Nucleus accumbens (tissue), 56 donors: Measurements from ENCODE around the gene FOLR2.
"Not testable (repeated sequence)": the region's sequence is repeated elsewhere in the genome, so short reads cannot be mapped to it uniquely, and the experiment has no call there.

Experiments used
- DNase-seq, 56 donors: peaks; one replicate each; lab custom pipeline; 2025; lab: John Stamatoyannopoulos, UW

Gene FOLR2

DNA sequence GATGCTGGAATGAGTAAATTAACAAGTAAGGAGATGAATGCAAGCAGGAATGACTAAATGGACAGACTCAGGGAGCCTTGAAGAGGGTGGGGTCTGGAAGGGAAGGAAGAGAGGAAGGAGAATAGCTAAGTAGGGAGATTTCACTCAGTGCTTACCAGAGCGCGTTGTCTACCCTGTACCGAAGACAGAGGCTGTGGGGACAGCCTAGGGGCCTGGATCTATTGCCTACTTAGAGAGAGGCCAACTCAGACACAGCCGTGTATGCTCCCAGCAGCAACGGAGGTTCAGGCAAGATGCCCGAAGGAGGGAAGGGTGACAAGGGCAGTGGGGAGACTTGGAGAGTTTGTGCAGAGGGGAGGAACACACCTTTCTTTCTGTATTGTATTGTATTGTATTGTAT is at the start of gene FOLR2:
TSS of gene FOLR2 (plus strand) at position 157 of the 400 bp plus-strand sequence. CDS start 1,791 bp downstream, outside the sequence.
- DNase-seq, result no peak

DNA sequence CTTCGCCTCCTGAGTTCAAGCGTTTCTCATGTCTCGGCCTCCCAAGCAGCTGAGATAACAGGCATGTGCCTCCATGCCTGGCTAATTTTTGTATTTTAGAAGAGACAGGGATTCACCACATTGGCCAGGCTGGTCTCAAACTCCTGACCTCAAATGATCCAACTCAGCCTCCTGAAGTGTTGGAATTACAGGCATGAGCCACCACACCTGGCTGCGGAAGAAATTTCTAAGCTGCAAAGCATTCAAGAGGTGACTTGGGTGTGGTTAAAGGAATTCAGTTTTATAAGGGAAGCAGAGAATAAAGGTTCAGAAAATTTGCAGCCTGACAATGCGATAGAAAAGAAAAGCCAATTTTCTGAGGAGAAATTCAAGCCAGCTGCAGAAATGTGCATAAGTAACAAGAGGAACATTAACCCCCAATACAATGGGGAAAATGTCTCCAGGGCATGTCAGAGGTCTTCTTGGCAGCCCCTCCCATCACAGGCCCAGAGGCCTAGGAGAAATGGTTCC is 47.5 kb upstream of the FOLR2 start:
- not testable (repeated sequence) for DNase-seq

DNA sequence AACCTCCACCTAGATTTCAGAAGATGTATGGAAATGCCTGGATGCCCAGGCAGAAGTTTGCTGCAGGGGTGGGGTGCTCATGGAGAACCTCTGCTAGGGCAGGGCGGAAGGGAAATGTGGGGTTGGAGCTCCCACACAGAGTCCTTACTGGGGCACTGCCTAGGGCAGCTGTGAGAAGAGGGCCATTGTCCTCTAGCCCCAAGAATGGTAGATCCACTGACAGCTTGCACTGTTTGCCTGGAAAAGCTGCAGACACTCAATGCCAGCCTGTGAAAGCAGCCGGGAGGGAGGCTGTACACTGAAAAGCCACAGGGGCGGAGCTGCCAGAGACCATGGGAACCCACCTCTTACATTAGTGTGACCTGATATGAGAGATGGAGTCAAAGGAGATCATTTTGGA is 46.8 kb upstream of the FOLR2 start:
- peak in 30 of 56 donors; percentile 5 to 61 (median 33) for DNase-seq

DNA sequence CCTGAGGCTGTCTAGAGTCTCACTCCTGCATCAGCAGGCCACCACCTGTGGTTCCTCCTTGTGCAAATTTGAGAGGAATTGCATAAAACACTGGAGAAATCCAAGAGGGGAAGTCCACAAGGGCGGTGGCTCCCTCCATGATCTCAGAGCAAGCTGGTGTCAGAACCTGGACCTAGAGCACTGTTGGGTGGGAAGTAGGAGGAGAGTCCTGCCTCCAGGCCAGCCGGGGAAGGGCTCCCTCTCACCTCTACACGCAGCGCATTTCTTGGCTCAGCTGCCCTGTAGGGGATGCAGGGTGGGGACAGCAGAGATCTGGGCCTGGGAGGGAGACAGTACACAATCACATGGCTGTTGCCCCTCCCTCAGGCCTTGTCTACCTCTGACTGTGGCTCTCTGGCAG is 44.6 kb upstream of the FOLR2 start:
- not testable (repeated sequence) for DNase-seq

DNA sequence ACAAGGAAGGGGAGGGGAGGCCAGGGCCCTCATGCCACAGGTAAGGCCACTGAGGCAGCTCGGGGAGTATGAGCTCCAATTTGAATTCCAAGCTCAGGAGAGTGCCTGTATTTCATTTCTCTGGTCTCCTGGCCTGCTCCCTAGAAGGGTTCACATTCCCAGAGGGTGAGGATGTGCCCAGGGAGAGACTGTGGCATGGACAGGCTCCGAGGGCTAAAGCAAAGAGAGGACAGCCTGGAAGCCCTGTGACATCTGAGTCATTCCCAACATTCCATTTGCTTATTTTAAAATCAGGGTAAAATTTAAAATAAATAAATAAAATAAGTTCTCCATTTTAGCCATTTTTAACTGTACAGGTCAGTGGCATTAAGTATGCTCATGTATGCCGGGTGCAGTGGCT is 43.3 kb upstream of the FOLR2 start:
- no peak for DNase-seq

DNA sequence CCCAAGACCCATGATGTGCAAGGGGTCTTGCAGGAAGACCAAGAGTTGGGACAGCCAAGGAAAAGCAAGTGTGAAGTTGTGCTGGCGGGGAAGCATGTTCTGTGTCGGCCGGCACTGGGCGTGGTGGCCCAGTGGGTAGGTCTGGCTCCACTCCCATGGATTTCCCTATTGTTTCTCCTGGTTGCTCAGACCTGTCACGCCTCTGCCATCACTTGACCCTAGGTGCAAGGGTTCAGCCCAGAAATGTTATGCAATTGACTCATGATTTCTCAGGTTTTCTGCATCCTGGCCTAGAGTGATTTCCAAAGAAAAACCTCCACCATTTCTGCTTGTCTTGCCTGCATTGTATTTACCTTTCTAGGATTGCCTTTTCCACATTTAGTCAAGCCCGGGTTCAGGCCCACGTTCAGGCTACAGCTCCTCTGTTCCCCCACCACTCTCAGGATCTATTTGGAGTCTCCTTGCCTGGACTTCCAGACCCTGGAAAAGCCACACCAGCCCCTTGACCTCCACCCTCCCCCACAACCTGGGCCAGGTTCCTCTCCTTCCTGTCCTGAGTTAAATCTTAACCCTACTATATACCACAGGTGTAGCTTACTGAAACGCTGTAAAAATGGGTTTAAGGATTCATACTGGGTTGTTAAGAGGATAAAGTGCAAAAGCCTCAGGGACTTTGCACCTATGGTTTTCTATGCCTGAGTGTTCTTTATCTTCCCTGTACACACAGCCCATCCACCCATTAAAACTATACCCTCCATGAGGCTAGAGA is 42.1 kb upstream of the FOLR2 start:
- no peak for DNase-seq

DNA sequence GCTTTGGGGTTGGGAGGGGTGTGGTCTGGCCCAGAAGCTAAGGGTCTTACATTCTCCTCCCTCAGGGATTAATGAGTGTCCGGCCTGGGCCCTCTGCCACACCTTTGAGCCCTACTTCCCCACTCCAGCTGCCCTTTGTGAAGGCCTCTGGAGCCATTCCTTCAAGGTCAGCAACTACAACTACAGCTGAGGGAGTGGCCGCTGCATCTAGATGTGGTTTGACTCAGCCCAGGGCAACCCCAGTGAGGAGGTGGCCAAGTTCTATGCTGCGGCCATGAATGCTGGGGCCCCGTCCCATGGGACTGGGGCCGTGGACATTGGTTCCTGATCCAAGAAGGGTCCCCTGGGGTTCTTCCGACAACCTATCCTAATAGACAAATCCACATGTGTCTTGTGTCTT is 38.9 kb upstream of the FOLR2 start:
- DNase-seq, result no peak

DNA sequence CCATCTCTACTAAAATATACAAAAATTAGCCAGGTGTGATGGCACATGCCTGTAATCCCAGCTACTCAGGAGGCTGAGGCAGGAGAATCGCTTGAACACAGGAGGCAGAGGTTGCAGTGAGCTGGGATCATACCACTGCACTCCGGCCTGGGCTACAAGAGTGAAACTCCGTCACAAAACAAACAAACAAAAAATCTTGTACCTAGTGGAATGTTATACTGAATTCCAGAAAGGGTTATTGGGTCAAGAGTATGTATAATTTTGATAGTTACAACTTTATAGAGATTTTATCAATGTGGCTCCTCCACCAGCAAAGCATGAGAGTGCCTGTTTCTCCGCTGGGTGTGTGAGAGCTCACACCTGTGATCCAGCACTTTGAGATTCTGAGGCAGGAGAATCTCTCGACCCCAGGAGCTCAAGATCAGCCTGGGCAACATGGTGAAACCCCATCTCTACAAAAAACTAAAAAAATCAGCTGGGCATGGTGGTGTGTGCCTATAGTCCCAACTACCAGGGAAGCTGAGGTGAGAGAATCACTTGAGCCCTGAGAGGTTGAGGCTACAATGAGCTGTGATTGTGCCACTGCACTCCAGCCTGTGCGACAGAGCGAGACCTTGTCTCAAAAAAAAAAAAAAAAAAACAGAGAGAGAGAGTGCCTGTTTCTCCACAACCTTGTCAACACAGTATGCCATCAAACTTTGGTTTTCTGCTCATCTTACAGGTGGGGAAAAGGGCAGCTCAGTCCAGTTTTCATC is 37.4 kb upstream of the FOLR2 start:
- DNase-seq, result no peak

DNA sequence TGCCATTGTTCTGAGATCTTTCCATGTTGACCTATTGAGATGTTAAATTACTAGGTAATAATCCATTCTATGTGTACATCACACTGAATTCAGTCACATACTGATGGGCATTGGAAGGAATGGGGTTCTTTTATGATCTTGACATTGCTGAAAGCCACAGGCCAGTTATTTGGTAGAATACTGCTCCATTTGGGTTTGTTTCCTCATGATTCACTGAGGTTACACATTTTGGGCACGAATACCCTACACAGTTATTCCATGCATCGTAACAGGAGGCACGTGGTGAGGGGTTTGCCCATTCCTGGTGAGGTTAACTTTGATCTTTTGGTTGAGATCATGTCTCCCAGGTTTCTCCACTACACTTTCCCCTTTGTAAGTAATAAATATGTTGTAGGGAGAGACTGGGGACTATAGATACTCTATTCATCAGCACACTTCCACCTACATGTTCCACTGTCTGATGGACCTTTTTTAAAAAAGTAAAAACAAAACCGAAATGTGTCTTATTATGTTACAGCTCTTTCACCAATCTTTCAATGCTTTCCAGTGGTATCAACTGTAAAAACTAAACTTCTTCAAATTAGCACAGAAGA is 36.7 kb upstream of the FOLR2 start:
- no peak for DNase-seq

DNA sequence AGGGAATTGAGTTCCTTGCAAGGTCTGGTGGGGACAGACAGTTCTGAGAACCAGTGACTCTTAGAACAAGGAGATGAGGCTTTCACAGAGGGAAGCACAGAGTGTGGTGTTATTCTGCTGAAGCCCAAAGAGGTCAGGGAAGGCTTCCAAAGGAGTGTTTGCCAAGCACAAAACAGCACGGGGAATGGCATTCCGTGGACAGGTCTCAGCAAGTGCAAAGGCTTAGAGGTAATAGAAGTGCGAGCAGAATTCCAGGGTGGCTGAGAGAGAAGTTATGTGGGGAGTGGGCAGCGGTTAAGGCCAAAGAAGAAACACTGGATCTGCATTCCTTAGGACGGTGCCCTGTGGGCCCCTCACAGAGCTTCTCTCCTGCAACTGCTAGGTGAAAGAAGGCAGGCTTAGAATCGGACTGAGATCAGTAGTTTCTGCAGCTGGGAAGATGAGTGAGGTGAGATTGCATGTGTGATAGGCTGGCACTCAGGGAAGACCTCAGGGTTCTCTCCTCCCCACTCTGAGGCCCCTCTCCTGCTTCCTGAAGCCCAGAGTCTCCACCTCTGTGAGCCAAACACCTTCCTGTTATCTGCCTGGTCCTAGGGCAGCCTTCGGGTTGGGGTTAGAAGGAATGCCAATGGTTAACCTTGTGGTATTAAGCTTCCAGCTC is 35.6 kb upstream of the FOLR2 start:
- DNase-seq, result not testable (repeated sequence)

DNA sequence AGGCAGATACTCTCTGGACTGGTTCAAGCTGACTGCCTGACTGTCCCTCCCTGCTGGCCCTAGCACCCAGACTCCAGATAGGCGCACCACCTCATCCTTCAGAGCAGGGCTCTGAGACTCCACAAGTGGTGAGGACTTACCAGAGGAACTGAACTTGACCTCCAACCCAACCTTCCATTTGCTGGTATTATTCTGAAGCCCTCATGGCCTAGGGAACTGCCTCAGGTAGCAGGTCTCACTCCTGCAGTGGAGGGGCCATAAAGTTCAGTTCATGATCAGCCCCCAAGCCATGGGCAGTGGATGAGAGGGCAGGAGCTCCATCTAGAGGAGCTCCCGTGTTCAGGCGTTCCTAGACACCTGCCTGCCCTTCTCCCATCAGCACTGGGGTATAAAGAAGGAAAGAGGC is 35.0 kb upstream of the FOLR2 start:
- not testable (repeated sequence) for DNase-seq

DNA sequence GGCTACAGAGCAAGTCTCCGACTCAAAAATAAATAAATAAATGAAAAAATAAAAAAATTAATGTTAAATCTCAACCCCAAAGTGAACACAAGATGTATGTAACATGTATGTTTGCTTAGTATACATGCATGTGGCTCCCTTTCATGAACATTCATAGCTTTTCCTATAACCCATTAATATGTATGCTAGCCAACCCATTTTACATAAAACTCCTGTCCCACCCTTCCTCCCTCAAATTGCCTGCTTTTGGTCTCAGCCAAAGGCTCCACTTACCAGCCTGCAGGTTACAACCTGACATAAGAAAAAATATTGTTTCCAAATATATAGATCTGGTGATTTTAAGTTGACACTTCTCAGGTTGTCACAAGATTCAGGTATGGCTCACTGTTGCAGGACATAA is 28.3 kb upstream of the FOLR2 start:
- no peak for DNase-seq

DNA sequence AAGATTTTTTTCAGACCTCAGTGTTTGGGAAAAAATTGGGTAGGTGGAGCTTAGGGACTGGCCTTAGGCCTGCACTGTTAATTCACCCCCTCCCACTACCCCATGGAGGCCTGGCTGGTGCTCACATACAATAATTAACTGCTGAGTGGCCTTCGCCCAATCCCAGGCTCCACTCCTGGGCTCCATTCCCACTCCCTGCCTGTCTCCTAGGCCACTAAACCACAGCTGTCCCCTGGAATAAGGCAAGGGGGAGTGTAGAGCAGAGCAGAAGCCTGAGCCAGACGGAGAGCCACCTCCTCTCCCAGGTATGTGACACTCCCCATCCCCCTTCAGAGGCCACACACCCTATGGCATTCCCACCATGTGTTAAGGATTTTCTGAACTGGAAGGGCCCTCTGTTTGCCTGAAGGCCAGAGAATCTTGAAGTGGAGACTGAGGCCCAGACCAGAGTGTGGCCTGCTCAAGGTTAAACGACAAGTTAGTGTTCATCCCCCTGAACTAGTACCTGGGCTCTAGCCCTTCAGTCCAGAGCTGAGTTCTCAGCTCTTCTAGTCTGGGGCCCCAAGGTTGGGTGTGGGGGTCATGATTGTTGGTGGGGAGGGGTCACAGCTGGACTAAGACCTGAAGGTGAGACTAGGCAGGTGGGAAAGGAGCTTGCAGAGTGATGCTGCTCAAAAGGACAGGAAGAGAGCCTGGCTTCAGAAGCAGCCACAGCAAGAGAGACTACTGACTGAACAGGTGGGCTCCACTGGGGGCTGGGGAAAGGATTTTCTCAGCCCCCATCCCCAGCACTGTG is 26.9 kb upstream of the FOLR2 start:
- DNase-seq, result peak in 21 of 56 donors; percentile 2 to 46 (median 12)

DNA sequence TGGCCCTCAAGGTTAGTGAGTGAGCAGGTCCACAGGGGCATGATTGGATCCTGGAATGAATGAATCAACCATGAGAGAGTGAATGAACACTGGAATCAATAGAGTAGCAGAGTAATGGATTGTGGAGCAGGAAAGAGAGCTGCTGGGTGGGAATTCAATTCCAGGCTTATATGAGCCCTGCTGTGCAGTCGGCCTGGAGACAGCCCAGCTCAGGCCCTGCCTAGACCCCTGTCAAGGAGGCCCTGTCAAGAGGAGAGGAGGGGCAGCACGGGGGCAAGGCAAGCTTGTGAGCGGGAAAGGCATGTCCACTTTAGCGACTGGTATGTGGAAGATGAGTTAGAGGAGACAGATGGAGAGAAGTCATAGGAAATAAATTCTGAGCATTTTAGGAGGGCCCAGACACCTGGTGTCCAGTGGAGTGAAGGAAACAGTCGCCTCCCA is 25.9 kb upstream of the FOLR2 start:
- no peak for DNase-seq

DNA sequence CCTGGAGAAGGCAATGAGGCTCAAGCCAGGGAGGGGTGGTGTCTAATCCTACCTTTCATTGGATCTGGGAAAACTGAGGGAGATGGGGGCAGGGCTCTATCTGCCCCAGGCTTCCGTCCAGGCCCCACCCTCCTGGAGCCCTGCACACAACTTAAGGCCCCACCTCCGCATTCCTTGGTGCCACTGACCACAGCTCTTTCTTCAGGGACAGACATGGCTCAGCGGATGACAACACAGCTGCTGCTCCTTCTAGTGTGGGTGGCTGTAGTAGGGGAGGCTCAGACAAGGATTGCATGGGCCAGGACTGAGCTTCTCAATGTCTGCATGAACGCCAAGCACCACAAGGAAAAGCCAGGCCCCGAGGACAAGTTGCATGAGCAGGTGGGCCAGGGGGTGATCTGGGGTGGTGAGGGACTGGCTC is 24.6 kb upstream of the FOLR2 start, which contains the start of gene FOLR1:
TSS of gene FOLR1 (plus strand) at position 180 of the 421 bp plus-strand sequence. CDS start at position 214, 34 bp downstream.
- no peak for DNase-seq

DNA sequence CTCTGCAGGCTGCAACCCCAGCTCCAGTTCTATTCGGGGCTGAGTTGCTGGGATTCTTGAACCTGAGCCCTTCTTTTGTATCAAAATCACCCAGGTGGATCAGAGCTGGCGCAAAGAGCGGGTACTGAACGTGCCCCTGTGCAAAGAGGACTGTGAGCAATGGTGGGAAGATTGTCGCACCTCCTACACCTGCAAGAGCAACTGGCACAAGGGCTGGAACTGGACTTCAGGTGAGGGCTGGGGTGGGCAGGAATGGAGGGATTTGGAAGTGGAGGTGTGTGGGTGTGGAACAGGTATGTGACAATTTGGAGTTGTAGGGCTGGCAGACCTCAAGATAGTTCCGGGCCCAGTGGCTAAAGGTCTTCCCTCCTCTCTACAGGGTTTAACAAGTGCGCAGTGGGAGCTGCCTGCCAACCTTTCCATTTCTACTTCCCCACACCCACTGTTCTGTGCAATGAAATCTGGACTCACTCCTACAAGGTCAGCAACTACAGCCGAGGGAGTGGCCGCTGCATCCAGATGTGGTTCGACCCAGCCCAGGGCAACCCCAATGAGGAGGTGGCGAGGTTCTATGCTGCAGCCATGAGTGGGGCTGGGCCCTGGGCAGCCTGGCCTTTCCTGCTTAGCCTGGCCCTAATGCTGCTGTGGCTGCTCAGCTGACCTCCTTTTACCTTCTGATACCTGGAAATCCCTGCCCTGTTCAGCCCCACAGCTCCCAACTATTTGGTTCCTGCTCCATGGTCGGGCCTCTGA is 20.9 kb upstream of the FOLR2 start:
- no peak for DNase-seq

DNA sequence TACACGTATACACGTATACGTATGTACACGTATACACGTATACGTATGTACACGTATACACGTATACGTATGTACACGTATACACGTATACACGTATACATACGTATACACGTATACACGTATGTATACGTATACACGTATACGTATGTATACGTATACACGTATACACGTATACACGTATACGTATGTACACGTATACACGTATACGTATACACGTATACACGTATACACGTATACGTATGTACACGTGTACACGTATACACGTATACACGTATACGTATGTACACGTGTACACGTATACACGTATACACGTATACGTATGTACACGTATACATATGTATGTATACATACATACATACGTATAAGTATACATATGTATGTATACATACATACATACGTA is 15.1 kb upstream of the FOLR2 start:
- DNase-seq, result not testable (repeated sequence)

DNA sequence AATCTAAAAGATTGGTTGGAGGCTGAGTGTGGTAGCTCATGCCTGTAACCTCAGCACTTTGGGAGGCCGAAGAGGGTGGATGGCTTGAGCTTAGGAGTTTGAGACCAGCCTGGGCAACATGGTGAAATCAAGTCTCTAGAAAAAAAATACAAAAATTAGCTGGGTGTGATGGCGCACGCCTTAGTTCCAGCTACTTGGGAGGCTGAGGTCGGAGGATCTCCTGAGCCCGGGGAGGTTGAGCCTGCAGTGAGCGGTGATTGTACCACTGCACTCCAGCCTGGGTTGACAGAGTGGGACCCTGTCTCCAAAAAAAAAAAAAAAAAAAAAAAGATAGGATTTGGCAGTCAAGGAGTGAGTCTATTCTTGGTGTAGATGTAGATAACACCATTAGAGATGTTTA is 14.0 kb upstream of the FOLR2 start:
- DNase-seq, result no peak

DNA sequence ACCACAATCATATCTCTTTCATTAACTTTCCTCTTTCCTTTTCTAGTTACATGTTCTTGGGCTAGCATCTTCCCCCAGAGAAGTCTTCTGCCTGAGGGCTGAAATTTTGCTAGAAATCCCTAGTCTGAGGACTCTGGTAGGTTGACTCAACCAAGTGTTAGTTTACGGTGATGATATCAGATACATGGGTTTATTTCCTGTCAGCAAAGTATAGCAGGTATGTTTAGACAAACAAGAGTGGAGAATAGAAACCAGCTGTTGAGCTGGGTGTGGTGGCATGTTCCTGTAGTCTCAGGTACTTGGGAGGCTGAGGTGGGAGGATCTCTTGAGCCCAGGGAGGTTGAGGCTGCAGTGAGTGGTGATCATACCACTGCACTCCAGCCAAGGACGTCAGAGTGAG is 13.4 kb upstream of the FOLR2 start:
- no peak for DNase-seq
